ENCODE measurements around the gene CDC42BPB.

The CDC42BPB gene

GRCh38 chr14:103057372-103058163 is at the start of gene CDC42BPB:
TSS of gene CDC42BPB (minus strand) at chr14:103057549. CDS start at chr14:103057173, 376 bp downstream.
- DNase-seq = peak; percentile 60

GRCh38 chr14:103105580-103106150 is 48.3 kb upstream of the CDC42BPB start:
- no peak for DNase-seq

DNA sequence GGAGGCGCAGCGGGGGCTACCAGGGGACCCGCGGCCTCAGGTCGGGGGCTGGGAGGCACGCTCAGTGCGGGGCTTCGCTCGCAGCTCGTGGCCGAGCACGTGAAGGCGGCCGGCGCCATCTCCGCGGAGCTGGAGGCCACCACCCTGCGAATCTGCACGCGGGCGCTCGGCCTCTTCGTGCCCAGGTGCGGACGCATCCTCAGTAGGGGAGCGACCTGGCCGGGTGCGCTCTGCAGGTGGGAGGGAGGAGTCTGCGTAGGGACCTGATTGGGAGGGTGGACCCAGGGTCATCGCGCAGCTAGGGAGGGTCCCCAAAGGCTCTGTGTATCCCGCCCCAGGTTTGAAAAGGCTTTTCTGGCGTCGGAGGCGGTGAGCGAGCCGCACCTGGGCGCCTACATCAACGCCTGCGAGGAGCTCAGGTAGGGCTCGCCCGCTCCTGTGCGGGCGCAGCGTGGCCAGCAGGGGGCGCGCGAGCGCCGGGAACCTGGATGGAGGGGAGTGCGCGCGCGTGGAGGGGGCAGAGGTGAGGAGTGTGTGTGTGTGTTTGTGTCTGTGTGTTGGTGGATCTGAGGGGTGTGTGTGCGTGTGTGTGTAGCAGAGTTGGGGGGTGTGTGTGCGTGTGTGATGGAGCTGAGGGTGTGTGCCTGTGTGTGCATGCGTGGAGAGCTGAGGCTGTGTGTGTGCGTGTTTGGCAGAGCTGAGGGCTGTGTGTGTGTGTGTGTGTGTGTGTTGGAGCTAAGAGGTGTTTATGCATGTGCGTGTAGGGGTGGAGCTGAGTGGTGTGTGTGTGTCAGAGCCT is 47.5 kb upstream of the CDC42BPB start:
- DNase-seq = peak; percentile 76

DNA sequence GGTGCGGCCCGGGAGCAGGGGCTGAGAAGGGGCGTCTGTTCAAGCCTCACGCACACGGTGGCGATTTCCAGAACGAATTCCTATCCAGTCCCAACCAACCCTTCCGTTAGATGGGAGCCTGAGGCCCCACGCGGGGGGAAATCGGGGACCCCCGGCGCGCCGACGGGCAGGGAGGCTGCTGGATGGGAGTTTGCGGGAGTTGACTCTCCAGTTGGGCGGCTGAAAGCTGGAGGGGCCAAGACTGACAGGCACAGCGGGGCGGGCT is 47.0 kb upstream of the CDC42BPB start:
- no peak for DNase-seq

DNA sequence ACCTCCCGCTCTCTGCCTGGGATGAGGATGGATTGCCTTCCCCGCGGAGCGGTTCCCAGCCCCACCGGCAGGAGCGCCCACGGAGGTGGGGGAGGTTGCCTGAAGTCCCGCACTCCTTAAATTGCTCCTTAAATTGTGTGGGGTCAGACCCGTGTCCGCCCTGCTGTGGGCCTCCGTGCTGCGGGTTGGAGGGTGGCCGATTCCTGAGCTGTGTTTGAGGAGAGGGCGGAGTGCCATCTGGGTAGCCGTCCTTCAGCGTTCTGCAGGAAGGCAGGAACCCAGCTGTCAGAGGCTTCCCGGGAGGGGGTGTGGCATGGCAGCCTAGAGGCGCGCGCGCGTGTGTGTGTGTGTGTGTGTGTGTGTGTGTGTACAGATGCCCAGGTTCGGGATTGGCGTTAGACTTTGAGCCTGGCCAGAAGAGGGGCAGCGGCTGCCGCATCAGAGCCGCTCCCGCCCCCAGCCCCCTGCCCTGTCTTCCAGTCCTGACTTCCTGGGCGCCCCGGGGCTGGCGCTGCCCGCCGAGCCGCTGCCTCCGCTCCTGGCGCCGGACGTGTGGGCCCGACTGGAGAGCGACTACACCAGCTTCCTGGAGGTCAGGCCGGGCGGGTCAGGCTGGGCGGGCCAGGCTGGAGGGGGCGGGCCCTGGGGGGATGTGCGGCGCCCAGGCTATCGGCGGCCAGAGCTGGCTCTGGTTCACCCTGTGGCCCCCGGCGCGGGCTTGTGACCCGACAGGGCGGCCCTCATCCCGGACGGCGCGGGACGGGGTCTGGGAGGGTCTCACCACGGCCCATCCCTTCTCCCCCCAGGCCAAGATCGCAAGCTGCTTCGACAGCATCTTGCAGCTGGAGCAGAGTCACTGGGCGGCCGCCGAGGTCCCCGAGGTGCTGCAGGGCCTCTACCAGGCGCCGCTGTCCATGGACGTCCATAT is 46.4 kb upstream of the CDC42BPB start:
- no peak for DNase-seq

GRCh38 chr14:103102689-103103260 is 45.4 kb upstream of the CDC42BPB start:
- no peak for DNase-seq

GRCh38 chr14:103101963-103102688 is 44.8 kb upstream of the CDC42BPB start:
- DNase-seq = no peak

- DNase-seq = no peak
Measured at GRCh38 chr14:103101257-103101962, 44.1 kb upstream of the CDC42BPB start.

GRCh38 chr14:103100281-103101121 is 43.2 kb upstream of the CDC42BPB start:
- no peak for DNase-seq

GRCh38 chr14:103099733-103100280 is 42.5 kb upstream of the CDC42BPB start:
- no peak for DNase-seq

DNA sequence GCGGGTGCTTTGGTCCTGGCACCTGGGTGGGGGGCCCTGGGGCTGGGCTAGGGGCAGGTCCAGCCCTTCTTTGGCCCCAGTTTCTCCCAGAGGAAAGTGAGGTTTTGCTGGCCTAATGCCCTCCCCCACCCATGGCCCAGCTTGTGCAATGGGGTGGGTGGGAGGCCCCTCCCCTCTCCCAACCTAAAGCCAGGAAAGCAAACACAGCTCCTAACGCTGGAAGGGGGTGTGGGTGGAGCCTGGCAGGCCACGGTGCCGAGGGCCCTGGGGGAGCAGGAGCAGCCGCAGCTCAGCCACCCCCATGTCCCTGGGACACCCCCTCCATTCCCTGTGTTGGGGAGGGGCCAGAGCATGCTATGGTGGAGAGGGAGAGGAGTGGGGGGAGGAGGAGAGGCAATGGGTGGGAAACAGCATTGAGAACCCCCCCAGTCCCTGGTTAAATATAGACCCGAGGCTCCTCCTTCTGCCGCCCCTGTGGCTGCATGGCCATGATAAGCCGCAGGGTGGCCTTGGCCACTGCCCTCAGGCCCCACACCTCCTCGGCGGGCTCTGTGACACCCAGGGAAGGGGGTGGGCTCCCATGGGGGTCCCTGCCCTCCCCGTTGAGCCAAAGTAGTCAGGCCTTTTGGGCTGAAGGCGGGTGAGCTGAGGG is 41.9 kb upstream of the CDC42BPB start:
- no peak for DNase-seq

- DNase-seq = no peak
Measured at GRCh38 chr14:103097994-103098957, 40.9 kb upstream of the CDC42BPB start.

DNA sequence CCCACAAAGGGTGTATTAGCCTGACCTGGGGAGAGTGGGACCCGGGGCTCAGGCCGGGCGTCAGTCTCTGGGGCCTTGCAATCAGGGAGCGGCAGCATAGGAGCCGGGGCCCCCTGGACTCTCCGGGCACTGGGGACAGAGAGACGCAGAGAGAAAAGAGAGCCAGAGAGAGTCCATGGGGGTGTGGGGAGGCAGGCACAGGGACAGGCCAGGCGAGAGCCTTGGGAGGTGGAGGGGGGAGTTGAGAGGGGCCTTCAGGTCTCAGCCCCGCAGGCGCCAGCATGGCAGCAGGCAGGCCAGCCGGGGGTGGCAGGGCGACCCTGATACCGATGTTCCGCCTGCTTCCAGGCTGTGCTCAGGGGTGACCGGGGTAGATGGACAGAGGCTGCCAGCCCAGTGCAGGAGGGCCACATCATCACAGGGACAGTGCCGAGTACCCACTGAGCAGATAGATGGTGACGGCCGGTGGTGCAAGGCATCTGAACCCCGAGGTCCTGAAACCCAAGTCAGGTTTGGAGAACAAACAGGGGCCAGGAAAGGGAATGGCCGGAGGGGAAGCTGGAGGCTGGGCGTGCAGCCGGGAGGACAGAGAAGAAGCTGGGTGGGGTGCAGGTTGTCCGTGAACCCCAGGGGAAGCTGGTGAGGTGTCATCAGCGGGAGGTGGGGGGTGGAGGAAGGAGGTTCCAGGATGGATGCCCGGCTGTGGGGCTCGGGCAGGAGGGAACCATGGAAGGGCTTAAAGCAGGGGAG is 40.1 kb upstream of the CDC42BPB start:
- no peak for DNase-seq

DNA sequence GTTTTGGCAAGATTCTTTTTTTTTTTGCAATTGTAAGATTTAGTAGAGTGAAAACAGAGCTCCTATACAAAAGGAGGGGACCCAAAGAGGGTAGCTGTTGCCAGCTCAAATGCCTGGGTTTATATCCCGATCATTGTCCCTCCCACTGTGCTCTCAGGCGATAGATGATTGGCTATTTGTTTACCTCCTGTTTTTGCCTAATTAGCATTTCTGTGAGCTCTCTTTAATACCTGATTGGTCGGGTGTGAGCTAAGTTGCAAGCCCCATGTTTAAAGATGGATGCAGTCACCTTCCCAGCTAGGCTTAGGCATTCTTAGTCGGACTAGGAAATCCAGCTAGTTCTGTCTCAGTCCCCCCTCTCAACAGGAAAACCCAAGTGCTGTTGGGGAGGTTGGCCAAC is 39.0 kb upstream of the CDC42BPB start:
- no peak for DNase-seq

GRCh38 chr14:103095210-103095778 is 37.9 kb upstream of the CDC42BPB start:
- DNase-seq = no peak

DNA sequence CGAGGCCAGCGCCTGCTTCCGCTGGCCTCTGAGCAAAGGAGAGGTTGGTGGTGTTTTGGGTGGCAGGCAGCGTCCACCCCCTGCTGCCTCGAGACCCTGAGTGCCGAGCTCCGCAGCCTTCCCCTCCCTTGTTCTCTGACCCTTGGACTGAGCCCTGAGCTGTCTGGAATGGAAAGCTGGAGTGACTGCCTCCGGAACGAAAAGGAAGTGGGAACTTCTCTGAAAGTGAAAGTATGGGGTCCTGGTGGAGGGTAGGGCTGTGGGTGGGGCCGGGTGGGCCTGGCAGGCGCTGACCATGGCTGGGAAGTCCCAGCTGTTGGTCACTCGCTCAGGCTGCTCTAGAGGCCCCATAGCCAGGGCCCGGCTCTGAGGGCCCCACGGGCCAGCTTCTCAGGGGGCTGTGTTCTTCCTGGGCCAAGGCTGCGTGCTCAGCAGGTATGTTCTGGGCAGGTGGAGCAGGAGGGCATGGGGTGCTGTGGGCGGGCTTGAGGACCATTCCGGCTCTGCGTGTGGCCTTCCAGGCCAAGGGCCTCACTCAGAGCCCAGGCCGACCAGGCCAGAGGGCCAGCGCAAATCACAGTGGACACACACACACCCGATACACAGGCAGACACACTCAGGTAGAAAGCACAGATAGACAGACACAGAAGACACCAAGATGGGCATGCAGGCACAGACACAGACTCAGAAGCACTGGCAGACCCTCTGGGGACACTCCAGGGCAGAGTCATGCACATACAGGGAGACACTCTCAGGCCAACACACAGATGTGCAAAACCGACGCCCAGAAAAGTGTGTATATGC is 37.3 kb upstream of the CDC42BPB start, which contains the start of gene EXOC3L4:
Gene EXOC3L4, plus strand, starts transcription at position 320 of the 804 bp plus-strand sequence. CDS start 5,495 bp downstream, outside the sequence.
- DNase-seq = no peak

Data from activated naive CD4-positive, alpha-beta T cell treated with Interleukin-2 at 50 U/mL for 16 hours (primary cell).